ENCODE data around the gene NFYB. TPM values are rescaled to one million over a fixed set of nuclear protein-coding genes. Genes with fewer than 3 reads are reported as not detected.

NFYB gene
- total RNA-seq, 4 donors from 2014 or later, result 16.5 to 35.1 (median 21.4) TPM

DNA sequence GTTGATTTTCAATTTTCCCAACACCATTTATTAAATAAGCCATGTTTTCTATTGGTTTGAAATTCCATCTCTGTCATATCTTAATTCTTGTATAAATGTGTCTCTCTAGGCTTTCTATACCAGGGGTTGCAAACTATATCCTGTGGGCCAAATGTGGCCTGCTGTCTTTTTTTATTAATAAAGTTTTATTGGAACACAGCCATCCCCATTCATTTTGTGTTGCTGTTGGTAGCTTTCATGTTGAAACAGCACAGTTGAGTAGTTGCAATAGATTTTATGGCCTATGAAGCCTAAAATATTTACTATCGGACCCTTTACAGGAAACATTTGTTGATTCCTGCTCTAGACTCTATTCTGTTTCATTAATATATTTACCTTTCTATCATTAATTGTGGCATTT, 64.3 kb downstream of the NFYB start:
- in situ Hi-C loops (cut with MboI; ENCODE audit: low sequenced_read_pairs in 4 of 4), result no loop called here
- TF ChIP-seq POLR2A (IDR thresholded peaks at IDR 0.05), result no peak
- TF ChIP-seq, protein P1, sequence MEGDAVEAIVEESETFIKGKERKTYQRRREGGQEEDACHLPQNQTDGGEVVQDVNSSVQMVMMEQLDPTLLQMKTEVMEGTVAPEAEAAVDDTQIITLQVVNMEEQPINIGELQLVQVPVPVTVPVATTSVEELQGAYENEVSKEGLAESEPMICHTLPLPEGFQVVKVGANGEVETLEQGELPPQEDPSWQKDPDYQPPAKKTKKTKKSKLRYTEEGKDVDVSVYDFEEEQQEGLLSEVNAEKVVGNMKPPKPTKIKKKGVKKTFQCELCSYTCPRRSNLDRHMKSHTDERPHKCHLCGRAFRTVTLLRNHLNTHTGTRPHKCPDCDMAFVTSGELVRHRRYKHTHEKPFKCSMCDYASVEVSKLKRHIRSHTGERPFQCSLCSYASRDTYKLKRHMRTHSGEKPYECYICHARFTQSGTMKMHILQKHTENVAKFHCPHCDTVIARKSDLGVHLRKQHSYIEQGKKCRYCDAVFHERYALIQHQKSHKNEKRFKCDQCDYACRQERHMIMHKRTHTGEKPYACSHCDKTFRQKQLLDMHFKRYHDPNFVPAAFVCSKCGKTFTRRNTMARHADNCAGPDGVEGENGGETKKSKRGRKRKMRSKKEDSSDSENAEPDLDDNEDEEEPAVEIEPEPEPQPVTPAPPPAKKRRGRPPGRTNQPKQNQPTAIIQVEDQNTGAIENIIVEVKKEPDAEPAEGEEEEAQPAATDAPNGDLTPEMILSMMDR (IDR thresholded peaks at IDR 0.05 in 4 of 5, conservative IDR thresholded peaks at IDR 0.05 in 1 of 5), result no peak
- intact Hi-C loops (cut with DNase I; ENCODE audit: low total_unique reads), result no loop called here
- ATAC-seq (no peak), DNase-seq (no peak)
- Histone ChIP-seq H3K4me3 (no peak overlapping the region), H3K9me3 (no peaks in the 10 kb centered on the region), H3K4me1 (no peaks in the 10 kb centered on the region), H3K27me3 (no peaks in the 10 kb centered on the region), H3K36me3 (peaks cover 0 to 25% of the 10 kb centered on the region in 2 donors), H3K27ac (no peak overlapping the region)

DNA sequence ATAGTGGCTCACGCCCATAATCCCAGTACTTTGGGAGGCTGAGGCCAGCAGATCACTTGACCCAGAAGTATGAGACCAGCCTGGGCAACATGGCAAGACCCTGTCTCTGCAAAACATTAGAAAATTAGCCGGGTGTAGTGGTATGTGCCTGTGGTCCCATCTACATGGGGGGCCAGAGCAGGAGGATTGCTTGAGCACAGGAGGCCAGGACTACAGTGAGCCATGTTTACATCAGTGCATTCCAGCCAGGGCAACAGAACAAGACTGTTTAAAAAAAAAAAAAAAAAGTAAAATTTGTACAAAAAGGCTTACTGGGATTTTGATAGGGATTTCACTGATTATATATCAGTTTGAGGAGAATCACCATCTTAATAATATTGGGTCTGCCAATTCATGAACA, 65.9 kb downstream of the NFYB start:
- Histone ChIP-seq H3K27ac (no peak overlapping the region), H3K9me3 (no peaks in the 10 kb centered on the region), H3K4me1 (no peaks in the 10 kb centered on the region), H3K36me3 (peaks cover 0 to 35% of the 10 kb centered on the region in 2 donors), H3K27me3 (no peaks in the 10 kb centered on the region), H3K4me3 (no peak overlapping the region)
- DNase-seq (no peak), ATAC-seq (no peak)
- intact Hi-C loops (cut with DNase I; ENCODE audit: low total_unique reads) (no loop called here), in situ Hi-C loops (cut with MboI; ENCODE audit: low sequenced_read_pairs in 4 of 4) (no loop called here)
- TF ChIP-seq POLR2A (IDR thresholded peaks at IDR 0.05), result no peak
- TF ChIP-seq, protein P1 (IDR thresholded peaks at IDR 0.05 in 4 of 5, conservative IDR thresholded peaks at IDR 0.05 in 1 of 5), result no peak

Other genes with a start within 250 kb of the NFYB start
- gene HSP90B1, start 207.8 kb downstream of the NFYB start, total RNA-seq, result 10 to 100 TPM; 60.3 to 94.8 (median 79.3) TPM
- 10 to 100 TPM in 2 of 4 donors, 1 to 10 TPM in 2; 5.1 to 17.5 (median 9.0) TPM for gene TDG, start 172.3 kb downstream of the NFYB start, total RNA-seq
- gene GLT8D2, start 88.0 kb downstream of the NFYB start, total RNA-seq, result 1 to 10 TPM in 2 of 4 donors, under 1 TPM in 2; 0.41 to 4.0 (median 1.1) TPM
- gene HCFC2, start 73.7 kb downstream of the NFYB start, total RNA-seq, result 10 to 100 TPM; 19.4 to 27.7 (median 21.8) TPM
- gene TXNRD1, start 77.6 kb upstream of the NFYB start, total RNA-seq, result 100 to 1,000 TPM in 3 of 4 donors, 10 to 100 TPM in 1; 96.6 to 139 (median 118) TPM
- 1 to 10 TPM in 2 of 4 donors, under 1 TPM in 2; 0.51 to 3.4 (median 1.00) TPM for gene EID3, start 165.5 kb upstream of the NFYB start, total RNA-seq

Measured in gastrocnemius medialis (tissue), 4 donors.